H1 (cell line): ENCODE results near the gene BRICD5. TPM values are rescaled to one million over a fixed set of nuclear protein-coding genes. Genes with fewer than 3 reads are reported as not detected.

Experiments
- CTCF ChIA-PET: fragments of 300-600 bp; sonication (Branson Sonifier 250); formaldehyde crosslinking; loops from one replicate; lab custom pipeline; 2021; ENCODE audit not compliant: partially characterized antibody; lab: Charles Lee
- POLR2A ChIA-PET: fragments of 300-600 bp; sonication (Branson Sonifier 250); formaldehyde crosslinking; loops from one replicate; lab custom pipeline; 2021; ENCODE audit warnings: inconsistent platforms; ENCODE audit not compliant: partially characterized antibody; lab: Charles Lee
- DNase-seq, 2 experiments: peaks; one replicate each; pipeline versions ENCODE4 v3.0.0 to v3.0.0-alpha.2; 2010 to 2022; ENCODE audit warnings: low spot score in 2 of 2, low read depth in 1 of 2, mixed read lengths in 1 of 2
- FAIRE-seq: peaks from 2 replicates; lab custom pipeline; 2011; peaks lifted over from hg19 to GRCh38; lab: Jason Lieb, UNC
- H2AFZ ChIP-seq: 2 replicates; pipeline ENCODE4 v1.8.1; 2012; ENCODE audit warnings: low read length, inconsistent platforms
- H2AK5ac ChIP-seq: 2 replicates; pipeline ENCODE4 v1.6.1; 2013; ENCODE audit warnings: low read depth, low read length
- H2BK120ac ChIP-seq: replicated peaks from 2 replicates; pipeline ENCODE3; 2013; ENCODE audit warnings: low read depth, low read length, inconsistent platforms
- H2BK12ac ChIP-seq: 2 replicates; pipeline ENCODE4 v1.6.1; 2013; ENCODE audit warnings: low read depth, low read length
- H2BK15ac ChIP-seq: 2 replicates; pipeline ENCODE4 v1.6.1; 2013; ENCODE audit warnings: low read length
- H2BK20ac ChIP-seq: 2 replicates; pipeline ENCODE4 v1.6.1; 2013; ENCODE audit warnings: low read length
- H2BK5ac ChIP-seq: 2 replicates; pipeline ENCODE4 v1.6.1; 2013; ENCODE audit warnings: low read depth, low read length
- H3K14ac ChIP-seq: 2 replicates; pipeline ENCODE4 v1.6.1; 2013; ENCODE audit warnings: inconsistent platforms; ENCODE audit not compliant: insufficient read length
- H3K18ac ChIP-seq: 2 replicates; pipeline ENCODE4 v1.6.1; 2013; ENCODE audit warnings: low read length; ENCODE audit errors: extremely low read depth
- H3K23ac ChIP-seq: 2 replicates; pipeline ENCODE4 v1.6.1; 2013; ENCODE audit warnings: inconsistent platforms; ENCODE audit not compliant: insufficient read length
- H3K23me2 ChIP-seq: 2 replicates; pipeline ENCODE4 v1.6.1; 2013; ENCODE audit warnings: low read depth, low read length
- H3K27ac ChIP-seq: 2 replicates; pipeline ENCODE4 v1.6.1; 2011; ENCODE audit warnings: low read depth, low read length, inconsistent platforms
- H3K27me3 ChIP-seq, 4 experiments: replicated peaks in 1 of 4; 1 replicate in 1 of 4; 2 replicates in 3 of 4; pipeline versions ENCODE4 v1.6.1 to v1.8.1; 2011 to 2013; ENCODE audit warnings: low read length in 3 of 4, mild to moderate bottlenecking in 3 of 4, inconsistent platforms in 2 of 4, mixed read lengths in 2 of 4, moderate library complexity in 1 of 4; ENCODE audit not compliant: control insufficient read depth in 3 of 4, insufficient read depth in 3 of 4; ENCODE audit errors: extremely low read depth in 1 of 4
- H3K36me3 ChIP-seq, 4 experiments: 2 replicates each; pipeline versions ENCODE4 v1.6.1 to v1.8.1; 2011 to 2013; ENCODE audit warnings: mild to moderate bottlenecking in 4 of 4, low read length in 3 of 4, moderate library complexity in 2 of 4, control low read depth in 1 of 4, inconsistent platforms in 1 of 4; ENCODE audit not compliant: insufficient read depth in 4 of 4, control insufficient read depth in 2 of 4
- H3K4ac ChIP-seq: replicated peaks from 2 replicates; pipeline ENCODE3; 2013; ENCODE audit warnings: low read length, low read depth, mixed read lengths, inconsistent platforms; ENCODE audit not compliant: insufficient read length
- H3K4me1 ChIP-seq, 4 experiments: replicated peaks in 1 of 4; 1 replicate in 1 of 4; 2 replicates in 3 of 4; pipeline versions ENCODE4 v1.6.1 to v1.8.1; 2011 to 2013; ENCODE audit warnings: low read length in 3 of 4, inconsistent platforms in 2 of 4, mixed read lengths in 1 of 4; ENCODE audit not compliant: insufficient read depth in 4 of 4, control insufficient read depth in 3 of 4
- H3K4me2 ChIP-seq, 2 experiments: 2 replicates each; pipeline versions ENCODE4 v1.6.1 to v1.8.1; 2011 to 2013; ENCODE audit warnings: low read depth in 2 of 2, low read length in 2 of 2, control low read depth in 1 of 2, inconsistent platforms in 1 of 2, mild to moderate bottlenecking in 1 of 2; ENCODE audit not compliant: insufficient read depth in 1 of 2
- H3K4me3 ChIP-seq, 4 experiments: fragments of 200-600, 300-600 bp in 1 of 4; sonication (generic), shearing (Covaris generic), sonication (Bioruptor Twin) in 1 of 4; 2 replicates each; pipeline versions ENCODE4 v1.5.1 to v1.8.1; 2011 to 2016; ENCODE audit warnings: low read length in 4 of 4, low read depth in 3 of 4, control low read depth in 2 of 4, inconsistent platforms in 2 of 4, mild to moderate bottlenecking in 2 of 4, mixed read lengths in 1 of 4, moderate library complexity in 1 of 4; ENCODE audit not compliant: insufficient read depth in 2 of 4; ENCODE audit errors: extremely low read depth in 1 of 4
- H3K56ac ChIP-seq: replicated peaks from 2 replicates; pipeline ENCODE3; 2013; ENCODE audit warnings: low read depth, mild to moderate bottlenecking, mixed read lengths, low read length, inconsistent platforms; ENCODE audit not compliant: insufficient read length
- H3K79me1 ChIP-seq: 2 replicates; pipeline ENCODE4 v1.6.1; 2013; ENCODE audit warnings: low read depth, low read length, control low read depth
- H3K79me2 ChIP-seq, 2 experiments: 2 replicates each; pipeline versions ENCODE4 v1.6.1 to v1.8.1; 2012 to 2013; ENCODE audit warnings: low read length in 2 of 2, mild to moderate bottlenecking in 2 of 2, inconsistent platforms in 1 of 2; ENCODE audit not compliant: insufficient read depth in 2 of 2, control insufficient read depth in 1 of 2
- H3K9ac ChIP-seq, 4 experiments: replicated peaks in 1 of 4; 1 replicate in 1 of 4; 2 replicates in 3 of 4; pipeline versions ENCODE4 v1.6.1 to v1.8.1; 2011 to 2013; ENCODE audit warnings: low read depth in 3 of 4, low read length in 3 of 4, control low read depth in 2 of 4, mild to moderate bottlenecking in 2 of 4, moderate library complexity in 2 of 4, inconsistent platforms in 1 of 4; ENCODE audit errors: extremely low read depth in 1 of 4
- H3K9me3 ChIP-seq, 2 experiments: 2 replicates each; pipeline versions ENCODE4 v1.6.1 to v1.8.1; 2012 to 2013; ENCODE audit warnings: mild to moderate bottlenecking in 2 of 2, moderate library complexity in 2 of 2, control low read depth in 1 of 2, inconsistent platforms in 1 of 2, low read depth in 1 of 2, low read length in 1 of 2, mixed read lengths in 1 of 2; ENCODE audit not compliant: insufficient read depth in 2 of 2
- H4K20me1 ChIP-seq, 2 experiments: replicated peaks in 1 of 2; 2 replicates each; pipeline versions ENCODE3 to v1.8.1; 2011 to 2013; ENCODE audit warnings: inconsistent platforms in 2 of 2, low read length in 2 of 2, mild to moderate bottlenecking in 1 of 2; ENCODE audit not compliant: insufficient read depth in 2 of 2, control insufficient read depth in 1 of 2
- H4K5ac ChIP-seq: 2 replicates; pipeline ENCODE4 v1.6.1; 2013; ENCODE audit warnings: low read length, low read depth, mixed read lengths, inconsistent platforms; ENCODE audit not compliant: insufficient read length
- H4K8ac ChIP-seq: 2 replicates; pipeline ENCODE4 v1.8.0; 2013; ENCODE audit warnings: mild to moderate bottlenecking, moderate library complexity, low read length, inconsistent platforms; ENCODE audit not compliant: insufficient read depth; ENCODE audit errors: extremely low read depth
- H4K91ac ChIP-seq: replicated peaks from 2 replicates; pipeline ENCODE3; 2013; ENCODE audit warnings: low read length, mixed read lengths, inconsistent platforms; ENCODE audit not compliant: insufficient read length
- RAD21 ChIP-seq, 2 experiments: IDR thresholded peaks in 1 of 2; conservative IDR thresholded peaks in 1 of 2; 2 replicates each; pipeline ENCODE4 v1.6.1; 2011; ENCODE audit warnings: low read depth in 2 of 2, low read length in 2 of 2, improper control_type of control experiment in 1 of 2, inconsistent platforms in 1 of 2, mild to moderate bottlenecking in 1 of 2, moderate library complexity in 1 of 2
- SAP30 ChIP-seq: fragments of 300-600 bp; sonication (generic); IDR thresholded peaks from 2 replicates; pipeline ENCODE4 v1.7.1; 2012; ENCODE audit warnings: low read length, moderate library complexity, mild to moderate bottlenecking, inconsistent platforms; ENCODE audit not compliant: insufficient read depth, insufficient replicate concordance
- WGBS, 2 experiments: shearing (Covaris generic) in 1 of 2; methylation state at CpG; one replicate each; pipeline versions ENCODE4 v1.1.6 to v1.1.7; 2013 to 2015; ENCODE audit warnings: low lambda C conversion rate in 2 of 2, mixed read lengths in 2 of 2, inconsistent platforms in 1 of 2, low coverage in 1 of 2, missing lambda C conversion rate in 1 of 2; ENCODE audit not compliant: insufficient replicate concordance in 2 of 2, insufficient coverage in 1 of 2, insufficient read length in 1 of 2; ENCODE audit errors: extremely low coverage in 1 of 2, missing lambda C conversion rate in 1 of 2; 5-methylcytosine and 5-hydroxymethylcytosine counted together
- polyA plus RNA-seq, 7 experiments: library from polyadenylated mRNA; depleted of rRNA in 3 of 7; stranded (reverse) in 5 of 7; unstranded in 2 of 7; fragments of >200 nt in 5 of 7; fragments of 200-250 nt in 2 of 7; gene quantifications; 1 replicate in 5 of 7; 2 replicates in 1 of 7; 4 replicates in 1 of 7; pipeline versions ENCODE4 v1.2.1 to v1.2.3, GENCODE V29; 2011 to 2013; ENCODE audit warnings: missing spikeins in 2 of 7, mixed read lengths in 2 of 7
- total RNA-seq: library from RNA; stranded (reverse); fragmentation: NEBNext Ultra II Directional; extraction: Animal tissue kit (Norgen Biotek cat#: 25700); gene quantifications from 2 replicates; pipeline ENCODE4 v1.2.1, GENCODE V29; 2021
- TF ChIP-seq, protein P1 (sequence below): IDR thresholded peaks from 2 replicates; pipeline ENCODE4 v1.6.1; 2012; ENCODE audit warnings: inconsistent platforms
- TF ChIP-seq, protein P2 (sequence below): IDR thresholded peaks from 2 replicates; pipeline ENCODE4 v1.6.1; 2012; ENCODE audit warnings: low read length, inconsistent platforms
- TF ChIP-seq, protein P3 (sequence below), 3 experiments: IDR thresholded peaks; 1 replicate in 2 of 3; 2 replicates in 1 of 3; pipeline versions ENCODE4 v1.5.1 to v1.6.1; 2011; ENCODE audit warnings: low read length in 3 of 3, mild to moderate bottlenecking in 3 of 3, inconsistent platforms in 2 of 3, low read depth in 1 of 3, moderate library complexity in 1 of 3; ENCODE audit not compliant: insufficient read depth in 1 of 3; ENCODE audit errors: control extremely low read depth in 1 of 3

Gene BRICD5
- total and polyA plus RNA-seq, 2 of the 8 experiments (the other 6 are each of a cell fraction or from before 2014, with no cell fraction given), result 8.5 to 14.2 TPM

DNA sequence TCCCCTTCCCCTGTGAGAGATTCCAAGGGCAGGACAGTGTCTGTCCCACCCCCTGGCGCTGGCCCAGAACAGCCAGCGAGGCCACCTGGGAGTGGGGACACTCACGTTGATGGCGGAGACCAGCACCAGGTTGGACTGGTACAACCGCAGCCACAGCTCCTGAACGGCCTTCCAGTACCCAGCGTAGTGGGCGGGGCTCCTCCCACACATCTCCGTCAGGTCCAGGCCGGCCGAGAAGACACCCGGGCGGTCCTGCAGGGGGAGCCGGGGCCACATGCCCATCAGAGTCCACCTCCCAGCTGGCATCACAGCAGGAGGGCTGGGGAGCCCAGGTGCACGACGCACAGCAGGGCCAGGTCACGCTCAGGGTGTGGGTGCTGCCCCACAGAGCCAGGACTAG, 33.6 kb upstream of the BRICD5 start:
- Histone ChIP-seq H3K27me3 (no peaks in the 10 kb centered on the region), H3K79me2 (peaks cover 0 to 8% of the 10 kb centered on the region in 2 experiments; a peak in 2 of 4 replicates), H2BK15ac (no peak overlapping the region), H3K14ac (no peak overlapping the region), H2BK12ac (no peak overlapping the region), H3K36me3 (peaks cover 18 to 44% (median 32%) of the 10 kb centered on the region in 4 experiments), H2BK20ac (no peak overlapping the region), H2AK5ac (no peak overlapping the region), H3K9me3 (no peaks in the 10 kb centered on the region), H4K91ac (no peak overlapping the region), H3K4me1 (no peaks in the 10 kb centered on the region), H3K27ac (no peak overlapping the region), H3K4me3 (no peak overlapping the region), H3K18ac (no peak overlapping the region), H2BK120ac (no peak overlapping the region), H2AFZ (no peak overlapping the region), H4K20me1 (peaks cover 4 to 19% of the 10 kb centered on the region in 2 experiments), H4K8ac (no peak overlapping the region), H3K23me2 (no peaks in the 10 kb centered on the region), H3K56ac (no peak overlapping the region), H4K5ac (no peak overlapping the region), H3K4me2 (no peak overlapping the region), H3K79me1 (no peaks in the 10 kb centered on the region; the same call in 1 of the 2 replicates), H3K4ac (no peak overlapping the region), H3K9ac (no peak overlapping the region), H3K23ac (no peak overlapping the region), H2BK5ac (no peak overlapping the region)
- ChIA-PET POLR2A (interaction anchor here (1.6 to 1.9 kb wide), 2 partner anchors 7 to 12 kb away, joined by 3 to 5 read pairs; no protein-coding TSS in a partner anchor), CTCF (interaction anchor here (1.1 to 2.1 kb wide), 4 partner anchors 9 to 257 kb away, joined by 3 to 9 read pairs (median 4); partner anchors contain the start of gene DNASE1L2)
- no peak for DNase-seq
- FAIRE-seq, result no peak
- WGBS, 2 experiments, result 93% methylated on average over 17 of the region's 17 CpGs; no CpG with 5 or more reads in 1 of the 2 experiments
- TF ChIP-seq RAD21 (IDR thresholded peaks at IDR 0.05 in 1 of 2, conservative IDR thresholded peaks at IDR 0.05 in 1 of 2; ENCODE audit: low read depth in 2 of 2, low read length in 2 of 2) (peak; percentile 13 to 39; a peak in 2 of 4 replicates), SAP30 (no peak)
- TF ChIP-seq, protein P1, sequence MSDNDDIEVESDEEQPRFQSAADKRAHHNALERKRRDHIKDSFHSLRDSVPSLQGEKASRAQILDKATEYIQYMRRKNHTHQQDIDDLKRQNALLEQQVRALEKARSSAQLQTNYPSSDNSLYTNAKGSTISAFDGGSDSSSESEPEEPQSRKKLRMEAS, result 0 out of 2 replicates have a peak, but pooled peaks have one; percentile 19
- TF ChIP-seq, protein P2, sequence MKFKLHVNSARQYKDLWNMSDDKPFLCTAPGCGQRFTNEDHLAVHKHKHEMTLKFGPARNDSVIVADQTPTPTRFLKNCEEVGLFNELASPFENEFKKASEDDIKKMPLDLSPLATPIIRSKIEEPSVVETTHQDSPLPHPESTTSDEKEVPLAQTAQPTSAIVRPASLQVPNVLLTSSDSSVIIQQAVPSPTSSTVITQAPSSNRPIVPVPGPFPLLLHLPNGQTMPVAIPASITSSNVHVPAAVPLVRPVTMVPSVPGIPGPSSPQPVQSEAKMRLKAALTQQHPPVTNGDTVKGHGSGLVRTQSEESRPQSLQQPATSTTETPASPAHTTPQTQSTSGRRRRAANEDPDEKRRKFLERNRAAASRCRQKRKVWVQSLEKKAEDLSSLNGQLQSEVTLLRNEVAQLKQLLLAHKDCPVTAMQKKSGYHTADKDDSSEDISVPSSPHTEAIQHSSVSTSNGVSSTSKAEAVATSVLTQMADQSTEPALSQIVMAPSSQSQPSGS, result no peak
- TF ChIP-seq, protein P3, sequence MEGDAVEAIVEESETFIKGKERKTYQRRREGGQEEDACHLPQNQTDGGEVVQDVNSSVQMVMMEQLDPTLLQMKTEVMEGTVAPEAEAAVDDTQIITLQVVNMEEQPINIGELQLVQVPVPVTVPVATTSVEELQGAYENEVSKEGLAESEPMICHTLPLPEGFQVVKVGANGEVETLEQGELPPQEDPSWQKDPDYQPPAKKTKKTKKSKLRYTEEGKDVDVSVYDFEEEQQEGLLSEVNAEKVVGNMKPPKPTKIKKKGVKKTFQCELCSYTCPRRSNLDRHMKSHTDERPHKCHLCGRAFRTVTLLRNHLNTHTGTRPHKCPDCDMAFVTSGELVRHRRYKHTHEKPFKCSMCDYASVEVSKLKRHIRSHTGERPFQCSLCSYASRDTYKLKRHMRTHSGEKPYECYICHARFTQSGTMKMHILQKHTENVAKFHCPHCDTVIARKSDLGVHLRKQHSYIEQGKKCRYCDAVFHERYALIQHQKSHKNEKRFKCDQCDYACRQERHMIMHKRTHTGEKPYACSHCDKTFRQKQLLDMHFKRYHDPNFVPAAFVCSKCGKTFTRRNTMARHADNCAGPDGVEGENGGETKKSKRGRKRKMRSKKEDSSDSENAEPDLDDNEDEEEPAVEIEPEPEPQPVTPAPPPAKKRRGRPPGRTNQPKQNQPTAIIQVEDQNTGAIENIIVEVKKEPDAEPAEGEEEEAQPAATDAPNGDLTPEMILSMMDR (IDR thresholded peaks at IDR 0.05; ENCODE audit: control extremely low read depth in 1 of 3, insufficient read depth in 1 of 3, low read depth in 1 of 3, low read length in 3 of 3), result peak; percentile 13 to 44 (median 41); a peak in 2 of 4 replicates
